GM19025 (cell line): ENCODE data around the gene FAM3A.

ENCODE experiments used
- ATAC-seq: cut with Tn5 transposase; IDR thresholded peaks from one replicate; pipeline ENCODE4 v1.9.1; 2021; ENCODE audit warnings: mild to moderate bottlenecking, low read depth, moderate library complexity; ENCODE audit not compliant: unreplicated experiment

FAM3A gene

GRCh38 chrX:154464806-154465365, 51.1 kb downstream of the FAM3A start:
- ATAC-seq, result no peak

- ATAC-seq, result no peak
These were observed 52.3 kb downstream of the FAM3A start for GRCh38 chrX:154463611-154464220.

GRCh38 chrX:154462396-154462795, 53.6 kb downstream of the FAM3A start:
- no peak for ATAC-seq

GRCh38 chrX:154460326-154460725, 55.7 kb downstream of the FAM3A start:
- no peak for ATAC-seq

GRCh38 chrX:154459832-154460231, 56.2 kb downstream of the FAM3A start:
- ATAC-seq, result no peak

- ATAC-seq, result no peak
These were observed 56.9 kb downstream of the FAM3A start for GRCh38 chrX:154458954-154459778.

- peak; percentile 68 for ATAC-seq
These were observed 57.7 kb downstream of the FAM3A start, which contains the start of gene PLXNA3 for GRCh38 chrX:154458116-154458953. Gene PLXNA3 (plus strand): TSS chrX:154458281. CDS start chrX:154460184, 1,903 bp downstream.

- peak; percentile 56 for ATAC-seq
These were observed 58.4 kb downstream of the FAM3A start for GRCh38 chrX:154457491-154458115.
